NCI-H2227 treated with DMSO at 0.1 percent for 48 hours (cell line): ENCODE measurements around the gene SHANK2.

Experiments used
- DNase-seq: peaks from one replicate; lab custom pipeline; 2025; lab: John Stamatoyannopoulos, UW

SHANK2 gene

DNA sequence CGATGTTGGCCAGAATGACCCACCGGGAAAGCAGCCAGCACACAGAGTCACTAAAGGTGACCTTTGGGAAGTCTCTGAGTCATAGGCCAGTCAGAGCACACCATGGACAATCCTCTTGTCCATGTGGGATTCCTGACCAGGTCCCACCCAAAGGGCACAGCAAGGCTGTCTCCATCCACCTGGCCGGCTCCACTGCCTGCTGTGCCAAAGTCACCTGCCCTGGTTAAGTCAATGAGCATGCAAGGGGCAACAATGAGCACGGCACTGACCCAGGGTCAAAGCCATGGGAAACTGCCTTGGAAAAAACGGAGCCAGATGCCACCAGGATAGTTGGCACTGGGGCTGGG is 49.8 kb downstream of the SHANK2 start:
- DNase-seq: no peak
